MM.1S (cell line): Measurements from ENCODE around the gene RNASE1.

Experiments used
- CTCF ChIP-seq: fragments of 300-600 bp; sonication (generic); IDR thresholded peaks from 2 replicates; pipeline ENCODE4 v1.5.1; 2016; ENCODE audit warnings: antibody characterized with exemption, low read length, mixed read lengths
- EZH2 ChIP-seq: fragments of 300-600 bp; sonication (generic); optimal IDR thresholded peaks from 2 replicates; pipeline ENCODE3; 2017; ENCODE audit warnings: low read depth, mild to moderate bottlenecking, antibody characterized with exemption, low read length, mixed read lengths

- no peak for TF ChIP-seq CTCF
- TF ChIP-seq EZH2, result no peak
Measured at GRCh38 chr14:20789230-20789813, 13.3 kb downstream of the RNASE1 start.
